Stimulated activated CD8-positive, alpha-beta memory T cell treated with anti-CD3 and anti-CD28 coated beads, Interleukin-2, amount 100 ng/mL, for 48 hours (primary cell): ENCODE measurements around the gene ATP1B3.
"Not testable (repeated sequence)": the region's sequence is repeated elsewhere in the genome, so short reads cannot be mapped to it uniquely, and the experiment has no call there.

ENCODE experiments used
- DNase-seq, 2 donors: peaks; one replicate each; pipeline ENCODE4 v3.0.0-alpha.2; 2020; ENCODE audit warnings: low read depth in 2 of 2

Gene ATP1B3

GRCh38 chr3:141945726-141946485, 69.5 kb downstream of the ATP1B3 start:
- no peak for DNase-seq

GRCh38 chr3:141949399-141949798, 73.0 kb downstream of the ATP1B3 start:
- DNase-seq: no peak

- DNase-seq: no peak
Measured at GRCh38 chr3:141949972-141950371, 73.5 kb downstream of the ATP1B3 start.

- no peak for DNase-seq
Measured at GRCh38 chr3:141950572-141951493, 74.4 kb downstream of the ATP1B3 start.

- no peak for DNase-seq
Measured at GRCh38 chr3:141952611-141953010, 76.2 kb downstream of the ATP1B3 start.

- DNase-seq: no peak
Measured at GRCh38 chr3:141955175-141955574, 78.7 kb downstream of the ATP1B3 start.

GRCh38 chr3:141959589-141960554, 83.4 kb downstream of the ATP1B3 start:
- DNase-seq: no peak

GRCh38 chr3:141960731-141961130, 84.3 kb downstream of the ATP1B3 start:
- no peak for DNase-seq

GRCh38 chr3:141963301-141963700, 86.9 kb downstream of the ATP1B3 start:
- DNase-seq: no peak

- DNase-seq: no peak
Measured at GRCh38 chr3:141965471-141965870, 89.0 kb downstream of the ATP1B3 start.

GRCh38 chr3:141969711-141970110, 93.3 kb downstream of the ATP1B3 start:
- no peak for DNase-seq

GRCh38 chr3:141971571-141971970, 95.1 kb downstream of the ATP1B3 start:
- DNase-seq: no peak

- no peak for DNase-seq
Measured at GRCh38 chr3:141972399-141972798, 96.0 kb downstream of the ATP1B3 start.

GRCh38 chr3:141974777-141975176, 98.3 kb downstream of the ATP1B3 start:
- not testable (repeated sequence) for DNase-seq
